CD8-positive, alpha-beta memory T cell (primary cell): ENCODE data around the gene RNASET2. TPM values are rescaled to one million over a fixed set of nuclear protein-coding genes. Genes with fewer than 3 reads are reported as not detected.

Experiments
- CTCF ChIA-PET: fragments of 350-600 bp; sonication (Branson Sonifier 250); formaldehyde crosslinking; loops from one replicate; lab custom pipeline; 2021; ENCODE audit warnings: antibody characterized with exemption; lab: Charles Lee
- POLR2A ChIA-PET: fragments of 350-600 bp; sonication (Branson Sonifier 250); formaldehyde crosslinking; loops from one replicate; lab custom pipeline; 2021; ENCODE audit warnings: antibody characterized with exemption; lab: Charles Lee
- DNase-seq, 5 donors: peaks; one replicate each; pipeline versions ENCODE4 v3.0.0 to v3.0.0-alpha.2; 2020 to 2022; ENCODE audit warnings: mixed read lengths in 1 of 5
- H3K27ac ChIP-seq: one replicate; pipeline ENCODE4 v1.7.0; 2013; ENCODE audit warnings: low read depth, mild to moderate bottlenecking, low read length, moderate library complexity
- H3K27me3 ChIP-seq: 2 replicates; pipeline ENCODE4 v1.7.0; 2013; ENCODE audit warnings: low read length, mild to moderate bottlenecking; ENCODE audit not compliant: insufficient read depth, poor library complexity, severe bottlenecking
- H3K36me3 ChIP-seq: 2 replicates; pipeline ENCODE4 v1.7.0; 2013; ENCODE audit warnings: mild to moderate bottlenecking, low read length, moderate library complexity; ENCODE audit not compliant: insufficient read depth
- H3K4me1 ChIP-seq: 2 replicates; pipeline ENCODE4 v1.7.0; 2013; ENCODE audit warnings: mild to moderate bottlenecking, low read length, moderate library complexity; ENCODE audit not compliant: insufficient read depth
- H3K4me3 ChIP-seq: 2 replicates; pipeline ENCODE4 v1.7.0; 2013; ENCODE audit warnings: mild to moderate bottlenecking, low read length
- H3K9me3 ChIP-seq: 2 replicates; pipeline ENCODE4 v1.7.0; 2013; ENCODE audit warnings: mild to moderate bottlenecking, low read length
- H3K27ac Mint-ChIP-seq, 8 donors: one replicate each; pipeline ENCODE4 v1.8.0; 2020 to 2021; ENCODE audit warnings: mixed read lengths in 8 of 8, mild to moderate bottlenecking in 6 of 8, inconsistent platforms in 3 of 8, moderate library complexity in 3 of 8
- H3K27me3 Mint-ChIP-seq, 2 donors: one replicate each; pipeline ENCODE4 v1.8.0; 2020 to 2021; ENCODE audit warnings: mixed read lengths in 2 of 2, mild to moderate bottlenecking in 1 of 2, moderate library complexity in 1 of 2
- H3K36me3 Mint-ChIP-seq, 3 donors: one replicate each; pipeline ENCODE4 v1.8.0; 2020 to 2021; ENCODE audit warnings: mixed read lengths in 3 of 3, inconsistent platforms in 1 of 3, mild to moderate bottlenecking in 1 of 3
- H3K4me1 Mint-ChIP-seq, 3 donors: one replicate each; pipeline ENCODE4 v1.8.0; 2020 to 2021; ENCODE audit warnings: mixed read lengths in 3 of 3, inconsistent platforms in 1 of 3, mild to moderate bottlenecking in 1 of 3
- H3K4me3 Mint-ChIP-seq, 7 donors: one replicate each; pipeline ENCODE4 v1.8.0; 2020 to 2021; ENCODE audit warnings: mixed read lengths in 7 of 7, mild to moderate bottlenecking in 6 of 7, moderate library complexity in 4 of 7, inconsistent platforms in 2 of 7
- H3K9me3 Mint-ChIP-seq, 5 donors: one replicate each; pipeline ENCODE4 v1.8.0; 2020 to 2022; ENCODE audit warnings: mixed read lengths in 5 of 5, mild to moderate bottlenecking in 3 of 5, moderate library complexity in 2 of 5, inconsistent platforms in 1 of 5
- polyA plus RNA-seq: library from polyadenylated mRNA; unstranded; fragments of 300-500 nt; fragmentation: Illumina TruSeq; gene quantifications from one replicate; pipeline ENCODE4 v1.2.3, GENCODE V29; 2021
- total RNA-seq, 2 experiments: library from RNA; stranded (reverse); gene quantifications; one replicate each; pipeline ENCODE4 v1.2.3, GENCODE V29; 2021

RNASET2 gene
- total and polyA plus RNA-seq, 3 experiments from 2014 or later: 22.3 to 232 (median 27.6) TPM

- H3K36me3 Mint-ChIP-seq: peaks cover 7 to 14% (median 13%) of the 10 kb centered on the region in 3 donors
- Histone ChIP-seq H3K36me3 (no peaks in the 10 kb centered on the region), H3K4me1 (peaks cover 12% of the 10 kb centered on the region), H3K9me3 (no peaks in the 10 kb centered on the region), H3K27ac (no peak overlapping the region), H3K4me3 (no peak overlapping the region), H3K27me3 (no peaks in the 10 kb centered on the region)
- no peak overlapping the region for H3K27ac Mint-ChIP-seq
- ChIA-PET POLR2A (no interaction called here), CTCF (no interaction called here)
- DNase-seq: no peak
- no peak overlapping the region for H3K4me3 Mint-ChIP-seq
- peaks cover 16 to 28% (median 19%) of the 10 kb centered on the region in 3 donors for H3K4me1 Mint-ChIP-seq
- H3K27me3 Mint-ChIP-seq: peaks cover 0 to 1% of the 10 kb centered on the region in 2 donors
- H3K9me3 Mint-ChIP-seq: peaks cover 0 to 5% (median 3%) of the 10 kb centered on the region in 5 donors
Measured at GRCh38 chr6:166910601-166911000, 45.7 kb downstream of the RNASET2 start.

GRCh38 chr6:166908811-166909210 lies 47.5 kb downstream of the RNASET2 start:
- peaks cover 0 to 8% (median 5%) of the 10 kb centered on the region in 3 donors for H3K36me3 Mint-ChIP-seq
- peaks cover 0 to 1% of the 10 kb centered on the region in 2 donors for H3K27me3 Mint-ChIP-seq
- no peak for DNase-seq
- Histone ChIP-seq H3K4me3 (no peak overlapping the region), H3K9me3 (no peaks in the 10 kb centered on the region), H3K4me1 (peaks cover 12% of the 10 kb centered on the region), H3K27ac (no peak overlapping the region), H3K27me3 (no peaks in the 10 kb centered on the region), H3K36me3 (no peaks in the 10 kb centered on the region)
- H3K27ac Mint-ChIP-seq: peak overlapping the region in 1 of 8 donors; percentile 26
- no peak overlapping the region for H3K4me3 Mint-ChIP-seq
- CTCF ChIA-PET: no interaction called here
- peaks cover 16 to 28% (median 19%) of the 10 kb centered on the region in 3 donors for H3K4me1 Mint-ChIP-seq
- POLR2A ChIA-PET: no interaction called here
- no peaks in the 10 kb centered on the region for H3K9me3 Mint-ChIP-seq

- CTCF ChIA-PET: no interaction called here
- Mint-ChIP-seq H3K9me3 (no peaks in the 10 kb centered on the region), H3K27me3 (peaks cover 0 to 1% of the 10 kb centered on the region in 2 donors), H3K4me1 (peaks cover 16 to 28% (median 19%) of the 10 kb centered on the region in 3 donors), H3K36me3 (peaks cover 0 to 8% (median 5%) of the 10 kb centered on the region in 3 donors), H3K27ac (peak overlapping the region in 3 of 8 donors; percentile 25 to 86 (median 49)), H3K4me3 (peak overlapping the region in 2 of 7 donors; percentile 53 to 59)
- Histone ChIP-seq H3K36me3 (no peaks in the 10 kb centered on the region), H3K27me3 (no peaks in the 10 kb centered on the region), H3K27ac (no peak overlapping the region), H3K4me1 (peaks cover 12% of the 10 kb centered on the region), H3K4me3 (no peak overlapping the region), H3K9me3 (no peaks in the 10 kb centered on the region)
- POLR2A ChIA-PET: interaction anchor here (0.6 kb wide), 1 partner anchor 45 kb away, joined by 3 read pairs; no protein-coding TSS in a partner anchor
- no peak for DNase-seq
Measured at GRCh38 chr6:166907871-166908806, 48.2 kb downstream of the RNASET2 start.

GRCh38 chr6:166907373-166907841 lies 48.9 kb downstream of the RNASET2 start:
- ChIA-PET POLR2A (no interaction called here), CTCF (no interaction called here)
- H3K27ac Mint-ChIP-seq: peak overlapping the region in 6 of 8 donors; percentile 23 to 90 (median 48)
- no peaks in the 10 kb centered on the region for H3K36me3 ChIP-seq
- H3K27me3 Mint-ChIP-seq: peaks cover 0 to 1% of the 10 kb centered on the region in 2 donors
- peaks cover 12% of the 10 kb centered on the region for H3K4me1 ChIP-seq
- no peaks in the 10 kb centered on the region for H3K9me3 Mint-ChIP-seq
- no peak overlapping the region for H3K27ac ChIP-seq
- peaks cover 16 to 28% (median 19%) of the 10 kb centered on the region in 3 donors for H3K4me1 Mint-ChIP-seq
- DNase-seq: no peak
- H3K27me3 ChIP-seq: no peaks in the 10 kb centered on the region
- H3K4me3 Mint-ChIP-seq: peak overlapping the region in 5 of 7 donors; percentile 12 to 63 (median 53)
- no peaks in the 10 kb centered on the region for H3K9me3 ChIP-seq
- no peak overlapping the region for H3K4me3 ChIP-seq
- H3K36me3 Mint-ChIP-seq: peaks cover 0 to 8% (median 5%) of the 10 kb centered on the region in 3 donors

- H3K4me1 Mint-ChIP-seq: peaks cover 16 to 28% (median 19%) of the 10 kb centered on the region in 3 donors
- Histone ChIP-seq H3K4me1 (peaks cover 12% of the 10 kb centered on the region), H3K9me3 (no peaks in the 10 kb centered on the region), H3K36me3 (no peaks in the 10 kb centered on the region), H3K4me3 (no peak overlapping the region), H3K27ac (no peak overlapping the region), H3K27me3 (no peaks in the 10 kb centered on the region)
- peak overlapping the region in 2 of 7 donors; percentile 10 to 27 for H3K4me3 Mint-ChIP-seq
- CTCF ChIA-PET: no interaction called here
- H3K27ac Mint-ChIP-seq: peak overlapping the region in 2 of 8 donors; percentile 29 to 81
- no peak for DNase-seq
- H3K27me3 Mint-ChIP-seq: peaks cover 0 to 1% of the 10 kb centered on the region in 2 donors
- H3K9me3 Mint-ChIP-seq: no peaks in the 10 kb centered on the region
- POLR2A ChIA-PET: no interaction called here
- peaks cover 0 to 8% (median 4%) of the 10 kb centered on the region in 3 donors for H3K36me3 Mint-ChIP-seq
Measured at GRCh38 chr6:166906376-166907044, 49.8 kb downstream of the RNASET2 start.

- CTCF ChIA-PET: no interaction called here
- H3K27ac Mint-ChIP-seq: no peak overlapping the region
- H3K9me3 Mint-ChIP-seq: no peaks in the 10 kb centered on the region
- POLR2A ChIA-PET: no interaction called here
- H3K4me3 Mint-ChIP-seq: no peak overlapping the region
- peaks cover 16 to 24% (median 19%) of the 10 kb centered on the region in 3 donors for H3K4me1 Mint-ChIP-seq
- H3K36me3 ChIP-seq: no peaks in the 10 kb centered on the region
- no peak for DNase-seq
- no peaks in the 10 kb centered on the region for H3K9me3 ChIP-seq
- H3K36me3 Mint-ChIP-seq: peaks cover 0 to 3% (median 0%) of the 10 kb centered on the region in 3 donors
- H3K27ac ChIP-seq: no peak overlapping the region
- peaks cover 0 to 1% of the 10 kb centered on the region in 2 donors for H3K27me3 Mint-ChIP-seq
- H3K4me3 ChIP-seq: no peak overlapping the region
- no peaks in the 10 kb centered on the region for H3K27me3 ChIP-seq
- H3K4me1 ChIP-seq: peaks cover 12% of the 10 kb centered on the region
Measured at GRCh38 chr6:166905505-166906134, 50.7 kb downstream of the RNASET2 start.

GRCh38 chr6:166905013-166905412 lies 51.3 kb downstream of the RNASET2 start:
- Mint-ChIP-seq H3K27ac (peak overlapping the region in 1 of 8 donors; percentile 47), H3K4me1 (peaks cover 16 to 24% (median 19%) of the 10 kb centered on the region in 3 donors), H3K4me3 (no peak overlapping the region), H3K9me3 (no peaks in the 10 kb centered on the region), H3K36me3 (peaks cover 0 to 2% (median 0%) of the 10 kb centered on the region in 3 donors), H3K27me3 (peaks cover 0 to 1% of the 10 kb centered on the region in 2 donors)
- H3K9me3 ChIP-seq: no peaks in the 10 kb centered on the region
- ChIA-PET CTCF (interaction anchor here (1.8 kb wide), 1 partner anchor 85 kb away, joined by 4 read pairs; no protein-coding TSS in a partner anchor), POLR2A (no interaction called here)
- DNase-seq: no peak
- no peaks in the 10 kb centered on the region for H3K27me3 ChIP-seq
- H3K36me3 ChIP-seq: no peaks in the 10 kb centered on the region
- no peak overlapping the region for H3K27ac ChIP-seq
- H3K4me1 ChIP-seq: peaks cover 12% of the 10 kb centered on the region
- no peak overlapping the region for H3K4me3 ChIP-seq
